H1 (cell line): ENCODE results near the gene ITSN1.

Experiments used
- CBX8 ChIP-seq: fragments of 300-800, 300-1000 bp; sonication (generic); IDR thresholded peaks from 2 replicates; pipeline ENCODE4 v1.7.1; 2016; ENCODE audit warnings: low read depth, low read length, borderline replicate concordance
- EGR1 ChIP-seq: IDR thresholded peaks from 2 replicates; pipeline ENCODE4 v1.6.1; 2011; ENCODE audit warnings: low read depth, low read length, borderline replicate concordance

DNA sequence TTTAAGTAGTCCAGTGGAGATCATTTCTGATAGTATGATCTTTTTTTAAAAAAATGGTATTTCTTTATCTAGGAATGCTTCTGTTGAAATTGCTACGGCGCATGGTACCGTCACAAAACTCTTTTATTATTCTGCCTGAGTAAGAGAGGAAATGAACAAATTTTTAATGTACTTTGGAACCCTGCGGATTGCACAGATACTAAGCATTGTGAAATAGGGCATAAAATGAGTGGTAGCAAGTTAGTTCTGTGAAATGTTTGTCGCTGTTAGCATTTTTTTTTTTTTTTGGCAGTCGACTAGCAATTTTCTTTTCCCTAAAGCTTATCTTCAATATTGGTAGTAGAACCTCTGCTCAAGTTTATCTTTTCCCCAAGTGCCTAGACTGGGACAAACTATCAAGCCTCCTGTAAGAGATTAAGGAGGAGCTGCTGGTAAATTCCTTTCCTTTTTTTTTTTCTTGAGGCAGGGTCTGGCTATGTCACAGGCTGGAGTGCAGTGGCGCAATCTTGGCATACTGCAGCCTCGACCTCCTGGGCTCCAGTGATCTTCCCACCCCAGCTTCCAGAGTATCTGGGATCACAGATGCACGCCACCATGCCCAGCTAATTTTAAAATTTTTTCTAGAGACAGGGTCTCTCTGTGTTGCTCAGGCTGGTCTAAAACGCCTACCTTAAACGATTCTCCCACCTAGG, 2.2 kb downstream of the ITSN1 start:
- no peak for TF ChIP-seq EGR1
- TF ChIP-seq CBX8: no peak
